K562 (cell line): Measurements from ENCODE around the gene DNAJB1. TPM values are rescaled to one million over a fixed set of nuclear protein-coding genes. Genes with fewer than 3 reads are reported as not detected.
A peak's percentile ranks its signal among the peaks of the same experiment; 100 is the strongest.

Experiments
- ESRRB ChIP-seq: fragments of 250-450 bp; sonication (Bioruptor Pico); IDR thresholded peaks from 2 replicates; pipeline ENCODE4 v1.5.0; 2020; ENCODE audit warnings: mild to moderate bottlenecking, moderate library complexity, borderline replicate concordance
- GATAD2A ChIP-seq: fragments of 450-650 bp; IDR thresholded peaks from 2 replicates; pipeline ENCODE4 v1.6.1; 2017
- GTF2A2 ChIP-seq: IDR thresholded peaks from 2 replicates; pipeline ENCODE4 v1.6.1; 2016; ENCODE audit warnings: mild to moderate bottlenecking, missing genetic modification characterization, missing compliant biosample characterization
- RAD51 ChIP-seq: fragments of 450-650 bp; IDR thresholded peaks from 2 replicates; pipeline ENCODE4 v1.7.1; 2016; ENCODE audit warnings: low read depth, mild to moderate bottlenecking, borderline replicate concordance
- SLC30A9 ChIP-seq: fragments of 250-450 bp; sonication (Bioruptor Pico); IDR thresholded peaks from 2 replicates; pipeline ENCODE4 v1.8.0; 2022; ENCODE audit warnings: mild to moderate bottlenecking, moderate library complexity
- SMC3 ChIP-seq: conservative IDR thresholded peaks from 2 replicates; pipeline ENCODE4 v1.6.1; 2011; ENCODE audit warnings: low read depth, low read length, improper control_type of control experiment; ENCODE audit not compliant: insufficient read depth
- TAF7 ChIP-seq: fragments of 450-650 bp; IDR thresholded peaks from 2 replicates; pipeline ENCODE4 v1.6.1; 2016; ENCODE audit warnings: missing genetic modification characterization, missing compliant biosample characterization
- TGIF2 ChIP-seq: sonication (generic); formaldehyde crosslinking; IDR thresholded peaks from 2 replicates; pipeline ENCODE4 v1.8.1; 2022; ENCODE audit warnings: mild to moderate bottlenecking, missing genetic modification reagents, moderate library complexity
- USF1 ChIP-seq: sonication (generic); formaldehyde crosslinking; IDR thresholded peaks from 2 replicates; pipeline ENCODE4 v1.9.0; 2022; ENCODE audit warnings: mild to moderate bottlenecking, missing genetic modification reagents
- ZBTB34 ChIP-seq: fragments of 250-450 bp; sonication (Bioruptor Pico); IDR thresholded peaks from 2 replicates; pipeline ENCODE4 v1.8.0; 2021; ENCODE audit warnings: mild to moderate bottlenecking, moderate library complexity
- ZBTB7A ChIP-seq: IDR thresholded peaks from 2 replicates; pipeline ENCODE4 v1.6.1; 2011; ENCODE audit warnings: low read depth, mild to moderate bottlenecking, low read length, moderate library complexity, borderline replicate concordance; ENCODE audit not compliant: control insufficient read depth
- ZFX ChIP-seq: sonication (generic); formaldehyde crosslinking; IDR thresholded peaks from 2 replicates; pipeline ENCODE4 v1.8.0; 2022; ENCODE audit warnings: mild to moderate bottlenecking, missing genetic modification reagents, moderate library complexity
- ZNF124 ChIP-seq: sonication (generic); formaldehyde crosslinking; IDR thresholded peaks from 2 replicates; pipeline ENCODE4 v1.8.1; 2022; ENCODE audit warnings: missing genetic modification reagents
- ZNF263 ChIP-seq: sonication (generic); formaldehyde crosslinking; IDR thresholded peaks from 2 replicates; pipeline ENCODE4 v1.8.0; 2022; ENCODE audit warnings: mild to moderate bottlenecking, missing genetic modification reagents, borderline replicate concordance
- ZNF707 ChIP-seq: fragments of 250-450 bp; sonication (Bioruptor Pico); conservative IDR thresholded peaks from 2 replicates; pipeline ENCODE4 v1.8.0; 2022; ENCODE audit warnings: inconsistent platforms, mild to moderate bottlenecking, moderate library complexity
- ZNF764 ChIP-seq: fragments of 250-450 bp; sonication (Bioruptor Pico); IDR thresholded peaks from 2 replicates; pipeline ENCODE4 v1.4.0; 2020; ENCODE audit warnings: low read depth, mild to moderate bottlenecking, moderate library complexity
- polyA plus RNA-seq, 8 experiments: library from polyadenylated mRNA; depleted of rRNA in 4 of 8; stranded (reverse) in 5 of 8; unstranded in 3 of 8; fragments of >200 nt; fragmentation: Nextera tagmentation in 2 of 8; fragmentation: Illumina TruSeq in 1 of 8; extraction: Ambion mirVana in 2 of 8; extraction: Trizol in 1 of 8; gene quantifications; 2 replicates each; pipeline versions ENCODE4 v1.2.1 to v1.2.3, GENCODE V29; 2011 to 2014; ENCODE audit warnings: inconsistent platforms in 1 of 8, missing spikeins in 1 of 8
- total RNA-seq, 7 experiments: library from RNA; depleted of rRNA in 6 of 7; stranded (reverse); fragments of >200 nt in 6 of 7; fragmentation: Illumina TruSeq in 2 of 7; extraction: Trizol in 2 of 7; gene quantifications; 2 replicates each; pipeline versions ENCODE4 v1.2.1 to v1.2.3, GENCODE V29; 2011 to 2021; ENCODE audit warnings: low replicate concordance in 1 of 7
- TF ChIP-seq, protein P1 (sequence below): fragments of 250-450 bp; sonication (Bioruptor Pico); IDR thresholded peaks from 2 replicates; pipeline ENCODE4 v1.9.0; 2021; ENCODE audit warnings: mild to moderate bottlenecking, inconsistent platforms
- TF ChIP-seq, protein P2 (sequence below), 2 experiments: fragments of 450-650 bp in 1 of 2; IDR thresholded peaks; 2 replicates each; pipeline ENCODE4 v1.6.1; 2011 to 2017; ENCODE audit warnings: low read depth in 2 of 2, antibody characterized with exemption in 1 of 2, borderline replicate concordance in 1 of 2, low read length in 1 of 2, mild to moderate bottlenecking in 1 of 2, mixed read lengths in 1 of 2; ENCODE audit not compliant: control insufficient read depth in 1 of 2
- TF ChIP-seq, protein P3 (sequence below): sonication (generic); formaldehyde crosslinking; IDR thresholded peaks from 2 replicates; pipeline ENCODE4 v1.8.1; 2023; ENCODE audit warnings: mild to moderate bottlenecking, missing genetic modification reagents

Gene DNAJB1
- total and polyA plus RNA-seq, 9 of the 15 experiments (the other 6 are each of a cell fraction or from before 2014, with no cell fraction given) = 13.2 to 113 (median 62.1) TPM

- TF ChIP-seq, protein P1, sequence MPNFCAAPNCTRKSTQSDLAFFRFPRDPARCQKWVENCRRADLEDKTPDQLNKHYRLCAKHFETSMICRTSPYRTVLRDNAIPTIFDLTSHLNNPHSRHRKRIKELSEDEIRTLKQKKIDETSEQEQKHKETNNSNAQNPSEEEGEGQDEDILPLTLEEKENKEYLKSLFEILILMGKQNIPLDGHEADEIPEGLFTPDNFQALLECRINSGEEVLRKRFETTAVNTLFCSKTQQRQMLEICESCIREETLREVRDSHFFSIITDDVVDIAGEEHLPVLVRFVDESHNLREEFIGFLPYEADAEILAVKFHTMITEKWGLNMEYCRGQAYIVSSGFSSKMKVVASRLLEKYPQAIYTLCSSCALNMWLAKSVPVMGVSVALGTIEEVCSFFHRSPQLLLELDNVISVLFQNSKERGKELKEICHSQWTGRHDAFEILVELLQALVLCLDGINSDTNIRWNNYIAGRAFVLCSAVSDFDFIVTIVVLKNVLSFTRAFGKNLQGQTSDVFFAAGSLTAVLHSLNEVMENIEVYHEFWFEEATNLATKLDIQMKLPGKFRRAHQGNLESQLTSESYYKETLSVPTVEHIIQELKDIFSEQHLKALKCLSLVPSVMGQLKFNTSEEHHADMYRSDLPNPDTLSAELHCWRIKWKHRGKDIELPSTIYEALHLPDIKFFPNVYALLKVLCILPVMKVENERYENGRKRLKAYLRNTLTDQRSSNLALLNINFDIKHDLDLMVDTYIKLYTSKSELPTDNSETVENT (CRISPR knock-in tag) = no peak
- no peak for TF ChIP-seq TGIF2 (CRISPR knock-in tag)
- TF ChIP-seq, protein P2, sequence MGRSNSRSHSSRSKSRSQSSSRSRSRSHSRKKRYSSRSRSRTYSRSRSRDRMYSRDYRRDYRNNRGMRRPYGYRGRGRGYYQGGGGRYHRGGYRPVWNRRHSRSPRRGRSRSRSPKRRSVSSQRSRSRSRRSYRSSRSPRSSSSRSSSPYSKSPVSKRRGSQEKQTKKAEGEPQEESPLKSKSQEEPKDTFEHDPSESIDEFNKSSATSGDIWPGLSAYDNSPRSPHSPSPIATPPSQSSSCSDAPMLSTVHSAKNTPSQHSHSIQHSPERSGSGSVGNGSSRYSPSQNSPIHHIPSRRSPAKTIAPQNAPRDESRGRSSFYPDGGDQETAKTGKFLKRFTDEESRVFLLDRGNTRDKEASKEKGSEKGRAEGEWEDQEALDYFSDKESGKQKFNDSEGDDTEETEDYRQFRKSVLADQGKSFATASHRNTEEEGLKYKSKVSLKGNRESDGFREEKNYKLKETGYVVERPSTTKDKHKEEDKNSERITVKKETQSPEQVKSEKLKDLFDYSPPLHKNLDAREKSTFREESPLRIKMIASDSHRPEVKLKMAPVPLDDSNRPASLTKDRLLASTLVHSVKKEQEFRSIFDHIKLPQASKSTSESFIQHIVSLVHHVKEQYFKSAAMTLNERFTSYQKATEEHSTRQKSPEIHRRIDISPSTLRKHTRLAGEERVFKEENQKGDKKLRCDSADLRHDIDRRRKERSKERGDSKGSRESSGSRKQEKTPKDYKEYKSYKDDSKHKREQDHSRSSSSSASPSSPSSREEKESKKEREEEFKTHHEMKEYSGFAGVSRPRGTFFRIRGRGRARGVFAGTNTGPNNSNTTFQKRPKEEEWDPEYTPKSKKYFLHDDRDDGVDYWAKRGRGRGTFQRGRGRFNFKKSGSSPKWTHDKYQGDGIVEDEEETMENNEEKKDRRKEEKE (IDR thresholded peaks at IDR 0.05; ENCODE audit: borderline replicate concordance in 1 of 2, control insufficient read depth in 1 of 2, low read depth in 2 of 2, low read length in 1 of 2) = no peak
- TF ChIP-seq USF1 = no peak
- no peak for TF ChIP-seq ZNF263 (CRISPR knock-in tag)
- no peak for TF ChIP-seq GATAD2A
- TF ChIP-seq GTF2A2 (tag) = no peak
- TF ChIP-seq SMC3 = peak; percentile 87
- peak; percentile 71; the same call in 1 of the 2 replicates for TF ChIP-seq ZNF764 (CRISPR knock-in tag)
- TF ChIP-seq ZNF124 (CRISPR knock-in tag) = no peak
- no peak for TF ChIP-seq ESRRB (CRISPR knock-in tag)
- TF ChIP-seq ZFX = no peak
- TF ChIP-seq RAD51 = no peak
- no peak for TF ChIP-seq TAF7 (tag)
- TF ChIP-seq SLC30A9 = no peak
- TF ChIP-seq ZBTB7A = peak; percentile 18; the same call in 1 of the 2 replicates
- TF ChIP-seq, protein P3, sequence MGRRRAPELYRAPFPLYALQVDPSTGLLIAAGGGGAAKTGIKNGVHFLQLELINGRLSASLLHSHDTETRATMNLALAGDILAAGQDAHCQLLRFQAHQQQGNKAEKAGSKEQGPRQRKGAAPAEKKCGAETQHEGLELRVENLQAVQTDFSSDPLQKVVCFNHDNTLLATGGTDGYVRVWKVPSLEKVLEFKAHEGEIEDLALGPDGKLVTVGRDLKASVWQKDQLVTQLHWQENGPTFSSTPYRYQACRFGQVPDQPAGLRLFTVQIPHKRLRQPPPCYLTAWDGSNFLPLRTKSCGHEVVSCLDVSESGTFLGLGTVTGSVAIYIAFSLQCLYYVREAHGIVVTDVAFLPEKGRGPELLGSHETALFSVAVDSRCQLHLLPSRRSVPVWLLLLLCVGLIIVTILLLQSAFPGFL (CRISPR knock-in tag) = peak; percentile 78; the same call in 1 of the 2 replicates
- TF ChIP-seq ZBTB34 (CRISPR knock-in tag) = no peak
- TF ChIP-seq ZNF707 (CRISPR knock-in tag) = no peak
Observed at GRCh38 chr19:14556662-14557188, 38.5 kb upstream of the DNAJB1 start (continued).
